GM18520 (cell line): ENCODE measurements around the gene RAB27B.

ENCODE experiments used
- ATAC-seq: cut with Tn5 transposase; IDR thresholded peaks from one replicate; pipeline ENCODE4 v1.9.1; 2021; ENCODE audit not compliant: unreplicated experiment

RAB27B gene

DNA sequence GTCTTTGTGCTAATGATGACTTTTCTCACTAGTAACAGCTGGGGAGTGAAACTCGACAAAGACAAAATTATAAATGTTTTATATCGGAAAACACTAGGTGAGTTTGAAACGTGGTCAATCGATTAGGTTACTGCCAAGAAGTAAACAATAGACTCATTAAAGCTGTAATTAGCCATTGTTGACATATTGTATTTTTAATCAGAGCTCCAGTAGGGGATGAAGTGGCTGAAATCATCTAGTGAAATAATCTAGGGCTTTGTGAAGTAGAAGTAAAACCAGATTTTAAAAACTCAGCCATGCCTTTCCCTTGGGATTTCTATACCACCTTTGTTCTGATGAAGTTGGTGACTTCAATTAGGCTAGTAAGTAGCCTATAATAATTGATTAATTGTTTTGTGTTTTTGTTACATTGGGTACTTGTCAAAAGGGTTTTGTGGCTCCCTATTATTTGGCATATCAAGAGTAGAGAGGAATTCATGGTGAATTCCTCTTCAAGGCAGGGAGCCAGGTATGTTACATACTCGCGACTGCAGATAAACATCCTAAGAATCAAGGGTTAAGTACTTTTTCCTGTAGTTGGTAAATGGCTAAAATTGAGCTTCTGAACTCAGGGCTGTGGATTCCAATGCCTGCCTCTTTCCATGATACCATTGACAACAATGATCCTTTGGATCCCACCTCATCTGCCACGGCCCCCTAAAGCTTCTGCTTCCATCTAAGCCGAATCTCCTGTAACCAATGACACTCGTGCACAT is 31.6 kb downstream of the RAB27B start:
- no peak for ATAC-seq

DNA sequence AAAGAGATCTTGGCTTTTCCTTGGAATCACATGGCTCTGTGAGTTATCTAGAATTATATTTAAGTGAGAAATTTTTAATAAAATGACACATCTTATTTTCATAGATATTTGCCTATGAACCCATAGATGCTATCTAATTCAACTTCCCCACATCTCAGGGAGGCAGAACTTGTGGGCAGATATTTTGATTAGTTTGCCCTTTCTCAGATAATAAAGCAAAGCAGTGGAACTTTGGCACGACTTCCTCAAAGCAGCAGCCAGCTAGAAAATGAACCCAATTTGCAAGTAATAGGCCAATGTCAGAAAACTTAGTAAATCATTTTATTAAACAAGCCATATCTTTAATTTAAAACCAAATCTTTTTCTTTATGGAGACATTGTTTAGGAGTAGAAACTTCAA is 32.7 kb downstream of the RAB27B start:
- ATAC-seq, result no peak

DNA sequence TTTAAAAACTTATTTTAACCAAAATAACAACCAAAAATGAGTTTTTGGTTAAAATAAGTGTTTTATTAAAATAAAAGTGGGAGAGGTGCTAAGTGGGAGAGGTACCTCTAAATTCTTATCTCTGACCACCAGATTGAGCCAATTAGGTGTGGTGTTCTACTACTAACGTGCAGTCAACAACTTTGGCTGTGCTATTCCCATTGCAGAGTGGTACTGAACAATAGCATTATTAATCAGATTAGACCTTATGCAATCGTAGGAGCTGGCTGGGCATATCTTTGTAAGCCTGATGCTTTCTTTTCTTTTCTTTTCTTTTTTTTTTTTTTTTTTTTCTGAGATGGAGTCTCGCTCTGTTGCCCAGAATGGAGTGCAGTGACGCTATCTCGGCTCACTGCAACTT is 38.9 kb downstream of the RAB27B start:
- no peak for ATAC-seq

DNA sequence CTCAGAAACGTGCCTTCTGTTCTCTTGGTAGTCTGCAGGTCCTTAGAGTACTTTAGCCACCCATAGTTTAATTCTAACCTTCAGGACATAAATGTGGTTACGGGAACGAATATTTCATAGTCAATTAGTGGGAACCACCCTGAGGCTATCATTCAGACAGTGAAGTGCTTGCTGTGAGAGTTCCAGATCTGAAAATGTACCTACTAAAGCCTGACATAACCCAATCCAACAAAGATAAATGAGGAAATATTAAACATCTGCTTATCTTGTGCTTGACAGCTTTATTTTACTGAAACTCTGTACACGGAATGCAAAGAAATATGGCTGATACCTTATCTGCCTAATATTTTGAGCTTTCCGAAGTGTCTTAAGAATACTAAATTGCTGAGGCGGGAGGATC is 43.0 kb downstream of the RAB27B start:
- no peak for ATAC-seq

DNA sequence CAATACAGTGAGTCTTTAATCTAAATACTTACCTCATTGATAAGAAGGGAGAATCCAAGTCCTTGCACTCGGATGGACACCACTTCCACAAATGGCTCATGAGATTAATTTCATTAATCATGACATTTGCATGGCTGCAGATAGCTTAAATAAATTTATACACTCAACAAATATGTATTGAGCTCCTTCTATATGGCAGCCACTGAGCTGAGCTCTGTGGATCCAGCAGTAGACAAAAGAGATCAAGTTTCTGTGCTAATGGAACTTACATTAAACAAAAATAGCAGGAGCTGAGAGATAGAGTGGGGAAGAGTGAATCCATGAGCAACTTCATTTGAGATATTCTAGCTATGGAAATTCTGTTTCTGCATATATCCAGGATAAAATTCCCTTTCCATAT is 44.4 kb downstream of the RAB27B start:
- ATAC-seq, result no peak

DNA sequence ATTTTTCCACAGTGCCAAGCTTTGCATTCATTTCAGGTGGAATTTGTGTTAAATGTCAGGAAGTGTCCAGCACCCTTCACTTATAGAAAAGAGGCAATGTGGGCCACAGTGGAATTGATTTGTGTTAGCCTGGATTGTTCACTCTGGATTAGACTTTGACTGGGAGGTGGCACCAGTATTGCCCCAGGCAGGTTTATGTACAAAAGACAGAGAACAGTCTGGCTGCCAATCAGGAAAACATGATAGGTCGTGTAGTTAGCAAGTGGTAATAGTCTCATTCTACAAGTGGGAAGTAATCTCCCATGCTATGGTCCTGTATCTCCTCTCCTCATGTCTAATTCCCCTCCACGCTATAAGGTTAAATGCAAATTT is 45.6 kb downstream of the RAB27B start:
- ATAC-seq, result no peak

DNA sequence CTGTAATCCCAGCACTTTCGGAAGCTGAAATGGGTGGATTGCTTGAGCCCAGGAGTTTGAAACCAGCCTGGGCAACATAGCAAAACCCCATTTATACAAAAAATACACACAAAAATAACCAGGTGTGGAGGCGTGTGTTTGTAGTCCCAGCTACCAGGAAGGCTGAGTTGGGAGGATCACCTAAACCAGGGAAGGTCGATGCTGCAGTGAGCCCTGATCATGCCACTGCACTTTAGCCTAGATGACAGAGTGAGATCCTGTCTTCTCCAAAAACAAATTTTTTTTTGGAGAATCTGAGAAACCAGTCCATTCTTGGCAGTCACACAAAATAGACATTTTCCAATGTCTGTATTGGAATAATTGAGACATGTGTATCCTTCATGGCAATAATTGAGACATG is 46.8 kb downstream of the RAB27B start:
- no peak for ATAC-seq

DNA sequence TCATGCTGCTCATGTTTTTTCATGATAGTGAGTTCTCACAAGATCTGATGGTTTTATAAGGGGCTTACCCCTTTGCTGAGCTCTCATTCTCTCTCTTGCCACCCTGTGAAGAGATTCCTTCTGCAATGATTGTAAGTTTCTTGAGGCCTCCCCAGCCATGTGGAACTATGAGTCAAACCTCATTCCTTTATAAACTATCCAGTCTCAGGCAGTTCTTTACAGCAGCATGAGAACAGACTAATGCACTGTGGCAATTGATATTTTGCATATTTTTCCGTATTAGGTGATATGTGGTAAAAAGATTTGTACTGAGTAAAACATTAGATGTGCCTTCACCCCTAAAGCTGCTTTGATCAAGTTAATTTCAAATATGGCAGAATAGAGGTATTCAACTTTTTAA is 48.8 kb downstream of the RAB27B start:
- no peak for ATAC-seq

DNA sequence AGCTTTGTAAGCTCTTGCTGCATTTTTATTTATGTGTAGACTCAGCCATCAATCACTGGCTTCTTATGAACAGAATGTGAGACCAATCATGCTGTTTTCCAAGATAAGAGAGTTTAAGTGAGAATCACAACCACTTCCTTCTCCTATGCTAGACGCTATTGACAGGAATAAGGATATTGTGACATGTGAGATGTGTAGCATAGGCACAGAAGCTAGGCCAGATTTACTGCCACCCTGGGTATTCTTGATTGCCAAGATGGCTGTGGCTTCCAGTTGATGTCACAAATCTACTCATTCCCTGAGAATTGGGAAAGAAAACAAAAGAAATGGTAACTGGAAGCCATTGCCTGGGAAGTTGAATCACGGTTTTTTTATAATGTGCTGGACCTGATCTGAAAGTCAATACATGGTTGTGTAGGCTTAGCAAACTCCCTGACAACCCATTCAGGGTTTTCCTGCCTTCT is 49.9 kb downstream of the RAB27B start:
- no peak for ATAC-seq

DNA sequence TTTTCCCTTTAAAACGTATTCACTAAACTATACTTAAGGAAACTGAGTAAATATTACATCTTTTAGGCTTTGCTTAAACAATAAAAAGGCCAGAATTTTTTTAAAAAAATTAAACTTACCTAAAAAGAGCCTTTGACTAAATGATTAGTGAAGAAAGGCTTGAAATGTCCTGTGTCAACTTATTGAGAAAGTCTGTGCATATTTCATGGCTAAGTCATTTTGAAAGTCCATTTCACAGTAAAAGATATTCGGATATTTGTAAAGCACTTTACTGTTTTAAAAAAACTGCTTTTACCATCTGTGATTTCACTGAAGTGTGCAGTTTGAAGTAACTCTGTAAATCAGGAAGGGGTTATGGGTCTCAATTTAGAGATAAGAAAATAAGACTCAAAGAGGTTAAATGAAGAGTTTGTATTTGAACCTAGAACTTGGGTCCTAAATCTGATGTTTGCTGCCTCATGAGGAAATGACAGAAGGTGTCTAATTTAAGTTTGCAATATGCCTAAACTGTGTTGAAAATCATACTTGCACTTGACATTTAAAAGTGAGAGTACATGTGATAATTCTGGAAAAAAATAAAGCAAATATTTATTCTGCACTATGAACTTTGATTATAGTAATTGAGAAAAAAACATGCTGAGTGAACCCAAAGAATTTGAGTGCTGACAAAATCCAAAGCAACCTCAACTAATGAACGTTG is 50.5 kb downstream of the RAB27B start:
- no peak for ATAC-seq

DNA sequence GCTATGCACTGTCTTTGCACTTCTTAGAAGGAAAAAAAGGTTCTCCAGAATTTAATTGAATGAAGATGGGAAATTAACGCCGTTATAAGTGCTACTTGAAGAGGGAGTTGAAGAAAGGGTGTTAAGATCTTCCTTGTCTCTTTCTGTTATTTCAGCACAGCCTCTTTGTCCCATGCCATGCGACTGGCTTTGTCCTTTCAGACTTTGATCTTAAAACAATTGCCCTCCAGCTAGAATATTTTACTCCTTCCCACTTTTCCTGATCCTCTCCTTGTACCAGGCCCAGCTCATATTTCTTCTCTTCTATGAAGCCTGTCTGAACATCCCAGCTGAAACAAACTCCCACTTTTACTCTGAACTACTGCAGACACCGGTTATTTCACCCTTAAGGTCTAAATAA is 51.4 kb downstream of the RAB27B start:
- no peak for ATAC-seq

DNA sequence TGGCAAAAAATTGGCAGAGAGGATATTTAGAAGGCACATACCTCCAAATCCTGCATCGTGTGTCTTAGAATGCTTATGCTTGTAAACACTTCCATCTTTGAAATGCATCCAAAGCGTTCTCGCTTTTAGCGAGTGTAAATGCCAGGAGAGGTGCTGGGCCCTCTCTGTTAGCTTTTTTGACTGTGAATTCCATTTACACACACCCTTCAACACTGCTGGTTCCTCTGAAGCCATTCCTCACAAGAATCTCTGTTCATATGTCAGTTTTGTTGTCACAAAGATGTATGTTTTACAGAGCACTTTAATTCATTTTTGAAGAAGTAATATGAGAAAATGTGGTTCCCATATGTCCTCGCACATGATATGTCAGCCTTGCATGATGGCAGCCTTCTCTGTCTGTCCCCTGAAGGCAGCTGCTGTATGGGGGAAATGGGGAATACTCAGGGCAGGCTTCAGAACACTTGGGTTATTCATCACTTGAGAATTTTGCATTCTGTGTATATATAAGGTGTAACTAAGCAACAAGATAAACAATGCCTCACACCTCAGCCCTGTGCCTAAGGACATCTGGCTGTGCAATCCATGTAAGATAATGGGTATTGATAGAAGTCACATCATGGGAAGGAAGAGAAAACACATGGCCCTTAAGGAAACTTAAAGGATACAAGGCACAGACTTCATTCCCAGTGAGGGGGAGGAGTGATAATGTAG is 52.3 kb downstream of the RAB27B start:
- no peak for ATAC-seq

DNA sequence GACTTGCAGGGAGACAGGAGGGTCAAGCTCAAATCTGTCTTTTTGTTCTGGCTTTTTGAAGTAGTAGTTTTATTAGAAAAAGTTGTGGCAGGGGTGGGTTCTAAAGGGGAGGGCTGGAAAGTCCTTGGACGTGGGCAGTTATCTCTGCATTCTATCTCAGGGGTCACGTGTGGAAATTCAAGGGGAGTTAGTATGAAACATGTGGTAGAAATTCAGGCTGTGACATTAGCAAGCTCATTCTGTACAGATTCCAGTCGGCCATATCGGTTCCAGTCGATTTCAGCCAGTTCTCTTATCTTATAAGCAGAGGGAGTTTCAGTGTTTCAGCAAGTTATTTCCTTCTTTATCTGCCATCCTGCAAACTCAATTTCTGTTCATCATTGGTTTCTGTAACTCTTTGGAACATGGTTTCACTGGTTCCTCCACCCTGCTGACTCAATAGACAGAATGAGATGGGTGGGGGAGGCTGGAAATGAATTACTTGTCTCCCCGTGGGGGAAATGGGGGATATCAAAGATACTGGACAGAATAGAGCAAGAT is 53.0 kb downstream of the RAB27B start:
- ATAC-seq, result no peak

DNA sequence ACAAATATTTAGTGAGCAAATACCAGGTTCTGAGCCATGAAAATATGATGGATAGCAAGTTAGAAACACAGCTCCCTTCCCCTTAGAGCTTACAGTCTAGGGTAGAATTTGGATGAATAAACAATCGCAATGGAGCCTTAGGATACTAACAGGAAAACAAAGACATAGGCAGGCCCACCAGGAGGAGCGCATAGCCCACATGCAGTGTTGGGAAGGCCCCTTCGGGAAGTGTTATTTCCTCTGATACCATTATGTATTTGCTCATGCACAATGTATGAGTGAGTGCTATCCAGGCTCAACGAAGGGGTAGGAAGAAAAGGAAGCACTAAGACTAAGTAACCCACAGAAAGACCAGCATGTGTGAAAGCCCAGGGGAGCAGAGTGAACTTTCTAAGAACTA is 54.0 kb downstream of the RAB27B start:
- ATAC-seq, result no peak

DNA sequence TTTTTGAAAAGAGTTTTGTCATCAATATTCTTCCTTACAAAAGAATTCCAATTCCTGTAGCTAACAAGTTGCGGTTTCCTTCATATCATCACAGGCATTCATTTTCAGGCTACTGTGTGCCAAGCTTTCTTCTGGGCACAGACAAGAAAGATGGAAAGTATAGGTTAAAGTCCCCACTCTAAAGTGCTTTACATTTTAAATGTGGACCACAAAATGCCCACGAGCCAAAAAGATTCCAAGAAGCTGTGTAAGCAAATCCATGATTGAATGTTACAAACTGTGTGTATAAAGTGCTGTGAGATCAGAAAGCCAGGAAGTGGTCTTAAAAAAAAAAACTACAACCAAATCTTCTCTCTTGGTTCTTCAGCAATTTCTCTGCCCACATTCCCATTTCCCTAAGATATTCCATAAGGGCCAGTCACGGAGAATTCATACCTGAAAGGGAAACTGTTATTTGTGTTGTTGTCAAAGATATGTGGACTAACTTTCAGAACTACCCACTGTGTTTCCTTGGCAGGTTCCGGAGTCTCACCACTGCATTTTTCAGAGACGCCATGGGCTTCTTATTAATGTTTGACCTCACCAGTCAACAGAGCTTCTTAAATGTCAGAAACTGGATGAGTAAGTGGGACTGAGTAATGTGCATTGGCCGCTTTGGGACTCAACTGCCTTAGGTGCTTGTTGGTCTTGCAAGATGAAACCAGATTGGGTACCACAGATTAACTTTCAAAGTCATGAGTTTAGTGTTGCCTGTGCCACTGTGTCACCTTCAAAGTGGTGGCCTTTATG is 55.7 kb downstream of the RAB27B start:
- no peak for ATAC-seq

DNA sequence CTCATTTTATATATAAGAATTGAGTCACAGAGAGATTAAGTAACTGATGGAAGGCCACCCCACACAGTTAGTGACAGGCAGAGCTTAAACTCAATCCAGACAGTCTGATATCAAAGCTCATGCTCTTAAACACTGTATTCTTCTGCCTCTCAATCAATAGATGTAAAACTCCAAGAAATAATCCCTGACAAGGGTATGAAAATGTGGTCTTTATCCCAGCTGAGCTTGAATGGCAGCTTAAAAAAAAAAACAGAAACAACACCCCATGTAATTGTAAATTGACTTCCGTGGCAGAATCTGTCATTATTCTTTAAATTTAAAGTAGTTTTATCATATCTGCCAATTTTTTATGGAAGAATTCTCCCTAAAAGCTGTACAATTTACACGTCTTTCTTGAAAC is 60.1 kb downstream of the RAB27B start:
- no peak for ATAC-seq

DNA sequence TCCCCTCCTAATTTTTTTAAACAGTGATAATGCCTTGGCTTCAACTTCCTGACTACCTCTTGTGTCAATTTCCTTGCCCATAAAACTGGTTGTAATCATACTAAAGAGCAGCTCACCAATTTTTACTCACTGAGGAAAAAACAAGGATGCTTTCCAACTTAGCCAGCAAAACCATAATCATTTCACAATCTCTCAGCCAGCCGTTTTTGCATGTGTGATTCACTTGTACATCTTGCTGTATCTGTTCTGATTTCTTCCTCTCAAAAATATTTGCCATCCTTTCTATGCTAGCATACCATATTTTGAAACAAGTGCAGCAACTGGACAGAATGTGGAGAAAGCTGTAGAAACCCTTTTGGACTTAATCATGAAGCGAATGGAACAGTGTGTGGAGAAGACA is 60.7 kb downstream of the RAB27B start:
- ATAC-seq, result no peak

DNA sequence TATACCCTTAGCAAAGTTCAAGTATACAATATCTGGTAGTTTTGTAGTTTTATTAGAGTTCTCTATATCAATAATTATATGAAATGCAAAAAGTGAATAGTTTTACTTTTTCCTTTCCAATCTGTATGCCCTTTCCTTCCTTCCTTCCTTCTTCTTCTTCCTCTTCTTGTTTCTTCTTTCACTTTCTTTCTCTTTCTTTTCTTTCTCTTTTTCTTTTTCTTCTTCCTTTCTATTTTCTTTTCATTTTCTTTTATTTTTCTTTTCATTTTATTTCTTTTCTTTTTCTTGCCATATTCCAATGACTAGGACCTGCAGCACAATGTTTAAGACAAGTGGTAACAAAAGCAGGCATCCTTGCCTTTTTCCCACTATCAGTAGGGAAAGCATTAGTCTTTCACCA is 71.2 kb downstream of the RAB27B start:
- ATAC-seq, result no peak

DNA sequence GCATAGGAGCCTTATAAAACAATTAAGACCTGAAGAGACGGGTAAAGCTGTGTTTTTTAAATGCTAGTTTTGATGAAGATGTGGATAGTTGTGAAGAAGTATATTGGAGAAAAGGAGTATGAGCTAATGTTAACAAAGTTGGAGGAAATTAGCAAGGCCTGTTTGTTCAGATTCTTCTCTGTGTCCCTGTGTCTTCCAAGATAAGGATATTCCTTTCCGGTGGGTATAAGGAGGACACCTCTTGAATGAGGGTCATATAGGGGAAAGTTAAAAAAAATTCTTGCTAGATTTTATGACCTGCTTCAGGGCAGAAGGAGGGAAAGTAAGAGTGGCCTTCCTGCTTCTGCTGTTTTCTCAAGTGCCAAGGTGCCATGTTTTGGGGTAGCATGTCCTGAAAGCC is 72.0 kb downstream of the RAB27B start:
- ATAC-seq, result no peak

DNA sequence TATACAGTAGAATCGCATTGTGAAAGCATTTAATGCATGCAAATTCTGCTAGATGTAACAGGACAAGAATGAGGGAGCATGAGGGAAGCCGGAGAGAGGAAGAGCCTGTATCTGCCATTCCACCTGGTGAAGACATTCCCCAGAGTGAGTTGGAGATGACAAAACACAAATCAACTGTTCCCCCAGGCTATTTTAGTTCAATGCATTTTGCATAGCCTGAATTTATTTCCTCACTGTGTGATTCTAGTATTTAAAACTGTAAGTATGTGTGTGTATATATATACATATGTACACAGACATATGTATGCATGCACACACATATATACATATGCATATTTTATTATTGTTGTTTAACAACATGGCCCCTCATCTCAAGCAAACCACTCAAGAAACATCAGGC is 76.3 kb downstream of the RAB27B start:
- ATAC-seq, result no peak

DNA sequence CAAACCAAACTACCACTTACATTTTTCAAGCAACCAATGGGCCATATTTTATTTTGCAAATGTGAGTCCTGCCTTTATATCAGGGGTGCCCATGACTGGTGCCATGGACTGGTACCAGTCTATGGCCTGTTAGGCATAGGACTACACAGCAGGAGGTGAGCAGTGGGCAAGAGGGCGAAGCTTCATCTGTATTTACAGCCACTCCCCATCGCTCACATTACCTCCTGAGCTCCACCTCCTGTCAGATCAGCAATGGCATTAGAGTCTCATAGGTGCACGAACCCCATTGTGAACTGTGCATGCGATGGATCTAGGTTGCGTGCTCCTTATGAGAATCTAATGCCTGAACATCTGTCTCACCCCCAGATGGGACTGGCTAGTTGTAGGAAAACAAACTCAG is 77.4 kb downstream of the RAB27B start:
- ATAC-seq, result no peak
